Measurements from ENCODE around the gene SP100.
"Not testable (repeated sequence)": the region's sequence is repeated elsewhere in the genome, so short reads cannot be mapped to it uniquely, and the experiment has no call there.

SP100 gene

DNA sequence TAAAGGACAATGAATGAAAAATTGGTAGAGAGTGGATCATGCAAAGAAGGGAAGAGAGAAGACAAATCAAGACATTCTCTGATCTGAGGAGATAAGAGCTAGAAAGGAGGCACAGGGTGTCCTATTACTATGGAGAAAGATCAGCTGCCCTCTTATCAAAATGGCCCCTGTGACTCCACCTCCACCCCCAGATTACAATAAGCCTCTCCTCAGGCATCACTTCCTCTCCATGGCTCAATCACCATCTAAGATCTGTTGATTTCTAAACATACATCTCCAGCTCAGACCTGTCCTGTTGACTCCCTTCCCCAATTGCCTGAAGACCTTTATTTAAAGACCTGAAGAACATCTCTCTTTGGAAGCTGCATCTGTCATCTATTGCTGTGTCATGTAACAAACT, 43.2 kb downstream of the SP100 start:
- DNase-seq (ENCODE audit: low spot score), result no peak

DNA sequence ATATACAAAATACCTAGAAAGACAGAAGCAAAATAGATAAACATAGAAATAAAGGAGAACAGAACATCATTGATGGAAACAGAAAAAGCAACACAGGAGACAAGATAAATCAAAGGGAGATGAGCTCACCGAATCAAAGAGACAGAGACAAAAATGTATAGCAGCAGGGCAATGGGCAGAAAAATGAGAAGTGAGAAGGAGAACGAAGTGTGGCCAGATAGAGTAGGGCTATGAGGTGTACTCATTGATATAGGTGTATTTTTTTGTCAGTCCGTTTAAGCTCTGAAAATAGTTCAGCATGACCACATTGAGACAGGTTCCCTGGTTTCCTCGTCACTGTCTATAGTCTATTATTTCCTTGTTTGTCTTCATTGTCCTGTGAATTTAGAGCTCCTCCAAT, 55.1 kb downstream of the SP100 start:
- DNase-seq (ENCODE audit: low spot score), result no peak

DNA sequence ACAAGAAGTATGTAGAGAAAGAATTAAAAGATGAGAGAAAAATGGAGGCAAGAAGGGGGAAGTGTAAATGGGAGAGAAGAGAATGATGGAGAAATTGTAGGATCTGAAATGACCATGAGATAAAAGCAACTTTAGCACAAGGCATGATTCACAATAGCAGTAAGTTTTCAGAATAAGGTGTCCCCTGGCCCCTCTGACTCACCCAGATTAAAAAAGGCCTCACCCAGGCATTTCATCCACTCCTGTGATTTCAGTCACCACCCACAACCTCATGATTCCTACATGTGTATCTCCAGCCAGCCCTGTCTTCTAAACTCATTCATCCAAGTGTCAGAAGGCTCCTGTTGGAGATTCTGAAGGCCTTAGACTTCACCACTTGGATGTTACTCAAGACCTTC, 56.6 kb downstream of the SP100 start:
- peak; percentile 53 for DNase-seq (ENCODE audit: low spot score)

DNA sequence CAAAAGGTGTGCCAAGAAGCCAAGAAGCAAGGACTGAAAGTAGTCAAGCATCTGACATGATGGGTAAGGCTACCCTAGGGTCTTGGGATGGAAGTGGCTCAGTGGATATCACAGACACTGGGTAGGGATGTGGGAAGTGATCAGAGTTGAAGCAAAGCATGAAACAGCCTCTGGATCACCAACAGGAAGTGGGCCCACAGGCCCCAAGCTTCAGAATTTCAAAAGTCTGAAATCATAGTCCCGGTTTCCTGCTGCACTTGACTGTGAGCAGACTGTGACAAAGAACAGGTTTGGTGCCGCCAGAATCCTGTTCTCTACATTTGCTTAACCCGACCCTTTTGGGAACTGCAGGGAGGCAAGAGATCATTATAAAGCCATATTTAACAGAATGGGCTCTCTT, 57.4 kb downstream of the SP100 start:
- DNase-seq (ENCODE audit: low spot score), result peak; percentile 26

DNA sequence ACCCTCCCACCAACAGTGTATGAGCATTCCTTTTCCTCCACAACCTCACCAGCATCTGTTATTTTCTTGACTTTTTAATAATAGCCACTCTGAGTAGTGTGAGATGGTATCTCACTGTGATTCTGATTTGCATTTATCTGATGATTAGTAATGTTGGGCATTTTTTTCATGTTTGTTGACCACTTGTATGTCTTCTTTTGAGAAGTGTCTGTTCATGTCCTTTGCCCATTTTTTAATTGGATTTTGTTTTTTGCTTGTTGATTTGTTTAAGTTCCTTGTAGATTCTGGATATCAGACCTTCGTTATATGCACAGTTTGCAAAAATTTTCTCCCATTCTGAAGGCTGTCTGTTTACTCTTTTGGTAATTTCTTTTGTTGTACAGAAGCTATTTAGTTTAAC, 59.1 kb downstream of the SP100 start:
- DNase-seq (ENCODE audit: low spot score), result no peak

DNA sequence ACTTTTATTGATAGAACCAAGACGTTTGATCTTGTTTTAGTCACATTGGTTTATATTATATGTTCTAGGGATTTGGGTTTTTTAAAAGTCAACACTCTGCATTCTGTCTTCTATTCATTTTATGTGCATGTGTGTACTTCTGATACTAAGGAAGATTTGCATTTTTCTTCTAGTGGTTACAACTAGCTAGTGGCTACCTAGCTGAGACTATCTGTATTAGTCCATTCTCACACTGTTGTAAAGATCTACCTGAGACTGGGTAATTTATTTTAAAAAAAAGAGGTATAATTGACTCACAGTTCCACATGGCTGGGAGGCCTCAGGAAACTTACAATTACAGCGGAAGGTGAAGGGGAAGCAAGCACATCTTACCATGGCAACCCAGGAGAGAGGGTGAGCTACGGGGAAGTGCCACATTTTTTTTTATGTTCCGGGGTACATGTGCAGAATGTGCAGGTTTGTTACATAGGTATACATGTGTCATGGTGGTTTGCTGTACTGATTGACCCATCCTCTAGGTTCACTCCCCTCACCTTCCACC, 69.9 kb downstream of the SP100 start:
- DNase-seq (ENCODE audit: low spot score), result no peak

DNA sequence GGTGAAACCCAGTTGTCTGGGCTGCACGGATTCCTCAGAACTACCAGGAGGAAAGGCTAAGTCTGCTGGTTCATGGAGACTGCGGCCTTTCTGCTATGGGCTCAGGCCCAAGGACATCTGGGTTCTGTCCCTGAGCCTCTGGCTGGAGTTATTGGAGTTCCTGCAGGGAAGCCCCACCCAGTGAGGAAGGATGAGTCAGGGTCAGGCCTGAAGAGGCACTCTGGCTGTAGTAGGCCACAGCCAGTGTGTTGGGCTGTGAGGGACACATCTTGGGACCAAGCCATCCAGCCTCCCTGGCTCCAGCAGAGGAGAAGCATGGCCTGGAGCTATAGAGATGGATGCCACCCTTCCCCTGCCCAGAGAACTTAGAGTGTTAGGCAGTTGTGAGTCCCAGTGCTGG, 75.2 kb downstream of the SP100 start:
- not testable (repeated sequence) for DNase-seq (ENCODE audit: low spot score)

DNA sequence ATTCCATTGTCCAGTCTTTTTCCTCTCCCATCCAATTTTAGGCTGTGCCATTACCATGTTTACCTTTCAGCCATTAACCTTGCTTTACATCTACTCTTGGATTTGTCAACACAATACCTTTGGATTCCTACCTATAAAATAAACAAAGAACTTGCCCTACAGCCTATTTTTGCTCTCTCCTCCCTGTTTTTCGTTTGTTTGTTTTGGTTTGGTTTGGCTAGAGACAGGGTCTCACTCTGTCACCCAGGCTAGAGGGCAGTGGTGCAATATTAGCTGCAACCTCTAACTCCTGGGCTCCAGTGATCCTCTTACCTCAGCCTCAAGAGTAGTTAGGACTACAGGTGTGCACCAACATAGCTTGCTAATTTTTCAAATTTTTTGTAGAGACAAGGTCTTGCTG, 76.1 kb downstream of the SP100 start:
- DNase-seq (ENCODE audit: low spot score), result no peak

DNA sequence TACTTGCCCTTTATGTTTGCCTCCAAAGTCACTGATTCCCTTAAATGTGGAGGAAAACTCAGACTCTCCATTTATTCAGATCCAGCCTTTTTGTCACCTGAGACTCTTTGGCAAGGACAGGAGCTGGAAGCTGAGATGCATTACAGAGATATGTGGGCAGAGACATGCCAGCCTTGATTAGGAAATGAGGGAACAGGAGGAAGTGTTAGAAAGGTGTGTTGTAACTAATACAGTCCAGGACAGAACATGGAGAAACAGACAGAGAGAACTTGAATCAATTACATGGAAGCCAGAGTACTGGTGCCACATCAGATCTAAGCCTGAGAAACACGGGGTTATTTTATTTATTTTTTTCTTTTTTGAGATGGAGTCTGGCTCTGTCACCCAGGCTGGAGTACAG, 79.0 kb downstream of the SP100 start:
- no peak for DNase-seq (ENCODE audit: low spot score)

DNA sequence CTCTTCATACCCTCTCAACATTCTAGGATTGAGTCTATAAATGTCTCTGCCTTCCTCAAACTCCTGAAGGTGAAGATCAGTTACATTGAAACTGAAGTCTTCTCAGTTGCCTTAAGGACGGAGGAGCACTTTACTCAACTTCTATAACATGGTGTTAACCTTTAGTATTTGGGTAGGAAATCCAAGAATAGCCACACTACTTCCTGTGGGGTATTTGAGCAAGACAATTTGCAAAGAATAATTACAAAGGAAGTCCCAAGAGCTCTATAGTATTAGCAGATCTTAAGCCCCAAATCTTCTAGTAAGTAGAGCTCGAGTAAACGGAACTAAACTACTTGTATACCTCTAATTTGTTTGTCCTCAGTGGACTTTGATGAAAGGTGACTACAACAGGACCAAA, 80.9 kb downstream of the SP100 start:
- peak; percentile 19 for DNase-seq (ENCODE audit: low spot score)

DNA sequence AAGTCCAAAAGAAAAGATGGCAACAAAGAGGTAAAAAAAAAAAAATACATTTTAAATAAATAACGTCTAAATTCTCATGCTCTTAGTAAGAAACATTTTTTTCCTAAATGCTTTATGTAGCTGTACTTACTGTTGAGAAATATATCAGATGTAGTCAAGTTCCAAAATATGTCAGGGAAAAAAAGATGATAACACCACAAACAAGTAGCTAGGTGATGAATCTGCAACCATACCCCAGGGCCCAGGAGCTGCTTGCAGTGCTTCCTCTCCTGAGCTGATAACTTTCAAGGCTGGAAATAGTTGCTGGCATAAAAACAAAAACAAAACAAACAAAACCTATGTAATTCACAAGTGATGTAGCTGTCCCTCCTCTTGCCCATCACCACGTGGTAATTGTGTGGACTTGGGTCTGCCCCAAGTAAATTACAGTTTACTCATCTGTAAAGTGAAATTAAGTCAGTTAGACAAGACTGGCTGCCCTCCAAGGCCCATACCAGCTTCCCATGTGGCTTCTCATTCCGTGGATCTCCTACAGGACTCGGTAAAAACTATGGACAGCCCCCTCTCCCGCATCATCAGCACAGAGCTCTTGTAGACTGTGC, 82.6 kb downstream of the SP100 start:
- no peak for DNase-seq (ENCODE audit: low spot score)

DNA sequence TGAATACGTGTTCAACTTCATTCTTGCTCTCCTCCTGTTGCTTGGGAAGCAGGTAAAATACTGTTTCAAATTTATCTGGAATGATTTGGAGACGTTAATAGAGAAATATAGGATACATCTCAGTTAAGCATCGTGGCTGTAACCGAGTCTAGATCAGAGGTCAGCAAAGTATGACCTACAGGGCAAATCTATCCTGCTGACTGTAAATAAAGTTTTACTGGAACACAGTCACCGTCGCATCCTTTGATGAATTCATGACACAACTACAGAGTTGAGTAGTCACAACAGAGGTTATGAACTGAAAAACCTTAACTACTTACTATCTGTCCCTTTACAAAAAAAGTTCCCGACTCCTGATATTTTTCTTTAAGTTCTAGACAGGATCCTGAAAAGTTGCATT, 86.6 kb downstream of the SP100 start:
- DNase-seq (ENCODE audit: low spot score), result no peak

DNA sequence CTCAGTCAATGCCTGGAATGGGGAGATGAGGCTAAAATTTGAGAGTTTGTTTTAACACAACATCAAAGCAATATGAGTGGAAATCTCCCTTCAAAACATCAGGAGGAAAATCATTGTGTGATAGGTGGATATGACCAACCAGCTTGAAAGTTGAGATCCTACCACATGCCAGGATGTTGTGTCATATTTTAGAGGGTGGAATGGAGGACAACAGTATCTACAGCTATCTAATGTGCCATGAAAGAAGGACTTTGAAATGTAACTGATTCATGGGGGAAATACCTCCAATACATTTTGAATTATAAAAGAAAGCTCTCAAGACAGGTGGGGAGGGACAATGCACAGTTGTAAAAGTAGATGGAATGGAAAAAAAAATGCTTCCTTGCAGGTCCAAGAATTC, 87.8 kb downstream of the SP100 start:
- DNase-seq (ENCODE audit: low spot score), result no peak

DNA sequence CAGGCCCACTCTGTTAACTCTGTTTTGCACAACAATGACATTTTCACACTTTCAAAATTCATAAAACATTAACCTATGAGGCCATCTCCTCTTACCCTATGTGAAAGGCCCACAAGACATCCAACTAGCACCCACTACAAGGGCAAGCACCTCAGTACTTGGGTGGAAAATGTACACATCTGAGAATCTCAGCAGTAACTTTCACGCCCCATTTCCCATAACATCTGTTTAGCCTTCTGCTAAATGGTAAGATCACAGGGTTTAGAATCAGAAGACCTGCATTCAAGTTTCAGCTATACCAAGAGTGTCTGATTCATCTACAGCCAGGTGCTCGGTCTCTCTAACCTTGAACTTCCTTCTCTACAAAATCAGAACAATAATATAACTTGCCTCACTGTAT, 89.2 kb downstream of the SP100 start:
- DNase-seq (ENCODE audit: low spot score), result no peak

DNA sequence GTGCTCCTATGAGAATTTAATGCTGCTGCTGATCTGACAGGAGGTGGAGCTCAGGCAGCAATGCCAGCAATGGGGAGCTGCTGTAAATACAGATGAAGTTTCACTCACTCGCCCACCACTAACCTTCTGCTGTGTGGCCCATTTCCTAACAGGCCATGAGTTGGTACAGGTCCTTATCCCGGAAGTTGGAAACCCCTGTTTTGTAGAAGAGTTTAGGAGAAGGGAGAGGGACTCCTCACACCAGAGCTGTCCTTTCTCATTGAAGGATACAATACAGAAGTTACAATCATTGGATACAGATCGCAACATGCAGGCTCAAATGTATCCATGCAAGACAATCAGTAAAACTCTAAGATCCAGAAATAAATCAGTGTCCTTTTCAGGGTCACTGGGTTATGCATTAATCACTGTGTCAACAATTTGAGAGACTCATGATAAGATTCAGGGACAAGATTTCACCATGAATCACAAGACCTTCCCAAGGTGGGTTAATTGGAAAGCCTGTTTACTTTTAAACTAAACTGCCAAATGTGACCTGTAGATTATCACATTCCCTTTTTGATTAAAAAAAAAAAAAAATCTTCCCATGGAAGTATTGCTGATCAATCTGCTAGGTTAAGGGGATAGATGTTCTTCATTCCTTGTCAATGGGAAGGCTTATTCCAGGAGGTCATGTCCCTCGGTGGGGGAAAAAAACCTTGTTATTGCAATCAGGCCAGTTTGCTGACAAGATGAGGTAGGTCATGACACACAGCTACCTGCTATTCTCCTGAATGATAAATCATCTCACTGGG, 97.2 kb downstream of the SP100 start:
- DNase-seq (ENCODE audit: low spot score), result no peak

DNA sequence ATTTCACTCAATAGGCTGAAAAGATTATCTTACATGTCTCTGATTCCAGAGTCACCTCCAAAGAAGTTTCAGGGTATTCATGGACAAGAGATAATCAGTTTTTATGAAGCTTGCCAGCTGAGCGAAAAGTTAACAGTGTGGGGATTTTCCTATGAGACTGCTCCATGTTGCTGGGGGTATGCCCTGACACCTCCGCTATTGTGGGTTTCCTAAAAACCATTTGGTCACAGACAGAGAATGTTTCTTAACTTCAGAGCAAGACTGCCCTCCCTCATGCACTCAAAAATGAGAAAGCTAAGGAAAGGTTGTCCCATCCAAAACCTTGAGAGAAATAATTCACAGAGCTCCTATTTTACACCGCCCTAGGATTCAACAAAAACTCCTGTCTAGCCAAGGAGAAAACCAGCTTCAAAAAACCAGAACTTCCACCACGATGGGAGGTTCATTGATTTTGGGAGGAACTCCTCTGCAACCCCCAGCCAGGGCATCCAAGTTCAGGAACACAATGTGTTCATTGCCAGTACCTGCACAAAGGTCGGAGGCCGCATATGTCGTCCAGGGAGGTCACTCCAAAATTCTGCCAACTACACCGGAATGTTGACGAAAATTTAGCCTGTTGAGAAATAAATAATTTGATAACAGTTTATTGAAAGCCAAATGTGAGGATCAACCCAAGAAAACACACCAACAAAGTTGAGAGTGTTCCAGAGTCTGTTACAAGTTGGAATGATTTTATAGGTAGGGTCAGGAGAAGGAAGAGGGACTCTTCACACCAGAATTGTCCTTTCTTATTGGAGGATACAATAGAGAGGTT, 104.3 kb downstream of the SP100 start:
- DNase-seq (ENCODE audit: low spot score), result no peak

DNA sequence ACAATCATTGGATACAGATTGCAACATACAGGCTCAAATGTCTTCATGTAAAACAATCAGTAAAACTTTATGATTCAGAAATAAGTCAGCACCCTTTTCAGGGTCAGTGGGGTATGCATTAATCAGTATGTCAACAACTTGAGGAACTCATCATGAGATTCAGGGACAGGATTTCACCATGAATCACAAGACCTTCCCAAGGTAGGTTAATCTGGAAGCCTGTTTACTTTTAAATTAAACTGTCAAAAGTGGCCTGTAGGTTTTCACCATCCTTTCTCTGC, 104.8 kb downstream of the SP100 start:
- no peak for DNase-seq (ENCODE audit: low spot score)

DNA sequence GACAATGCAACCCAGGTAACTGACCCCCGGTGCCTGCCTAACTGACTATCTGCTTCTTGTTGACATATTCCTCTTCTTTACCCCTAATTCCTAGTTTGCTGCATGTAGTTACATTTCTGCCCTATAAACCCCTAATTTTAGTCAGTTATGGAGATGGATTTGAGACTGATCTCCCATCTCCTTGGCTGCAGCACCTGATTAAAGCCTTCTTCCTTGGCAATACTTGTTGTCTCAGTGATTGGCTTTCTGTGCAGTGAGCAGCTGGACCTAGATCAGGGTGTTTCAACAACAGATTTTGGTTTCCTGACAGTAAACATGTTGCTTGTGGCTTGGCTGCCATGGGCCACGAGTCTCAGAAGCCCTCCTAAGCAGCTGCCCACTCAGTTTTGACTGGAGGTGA, 105.4 kb downstream of the SP100 start:
- DNase-seq (ENCODE audit: low spot score), result no peak

DNA sequence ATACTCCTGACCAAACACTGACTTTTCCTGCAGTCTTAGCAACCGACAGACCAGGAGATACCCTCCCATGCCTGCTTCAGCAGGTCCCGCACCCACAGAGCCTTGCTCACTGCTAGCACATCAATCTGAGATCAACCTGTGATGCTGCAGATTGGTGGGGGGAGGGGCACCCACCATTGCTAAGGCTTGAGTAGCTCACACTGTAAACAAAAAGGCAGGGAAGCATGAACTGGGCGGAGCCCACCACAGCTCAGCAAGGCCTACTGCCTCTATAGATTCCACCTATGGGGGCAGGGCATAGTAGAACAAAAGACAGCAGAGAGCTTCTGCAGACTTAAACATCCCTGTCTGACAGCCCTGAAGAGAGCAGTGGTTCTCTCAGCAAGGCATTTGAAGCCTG, 109.7 kb downstream of the SP100 start:
- no peak for DNase-seq (ENCODE audit: low spot score)

DNA sequence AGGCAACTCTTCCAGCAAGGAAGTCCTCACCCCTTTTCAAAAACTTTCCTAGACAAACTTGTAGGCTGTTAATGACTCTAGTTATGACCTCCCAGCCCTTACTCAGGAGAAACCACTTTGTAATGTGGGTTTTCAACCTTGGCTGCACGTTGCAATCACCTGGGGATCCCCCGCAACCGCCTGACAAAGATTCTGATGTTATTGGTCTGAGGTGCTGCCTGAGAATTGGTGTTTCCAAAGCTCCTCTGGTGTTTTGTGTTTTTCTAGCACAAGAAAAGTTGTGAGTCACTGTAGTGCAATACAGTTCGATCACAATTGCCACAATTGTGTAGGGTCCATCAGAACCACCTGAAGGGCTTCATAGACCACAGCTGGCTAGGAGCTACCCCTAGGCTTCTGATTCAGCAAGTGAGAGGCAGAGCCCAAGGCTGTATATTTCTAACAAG, 121.6 kb downstream of the SP100 start:
- DNase-seq (ENCODE audit: low spot score), result no peak

DNA sequence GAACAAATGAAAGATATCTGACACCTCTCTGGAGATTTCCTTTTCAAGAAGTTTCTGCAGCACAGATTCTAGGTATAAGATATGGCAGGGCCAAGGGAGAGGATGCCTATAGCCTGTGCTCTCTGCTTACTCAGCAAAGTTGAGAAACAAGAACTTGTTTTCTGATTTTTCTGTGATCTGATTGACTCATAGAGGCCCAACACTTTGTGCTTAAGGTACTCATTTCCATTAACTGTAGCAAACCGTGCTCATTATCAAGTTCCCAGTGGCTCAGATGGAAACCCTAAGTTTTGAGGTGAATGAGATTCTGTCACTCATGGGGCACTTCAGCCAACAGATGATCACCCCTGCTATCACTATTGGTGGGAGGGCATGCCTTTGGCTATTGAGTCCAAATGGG, 124.3 kb downstream of the SP100 start:
- DNase-seq (ENCODE audit: low spot score), result no peak

DNA sequence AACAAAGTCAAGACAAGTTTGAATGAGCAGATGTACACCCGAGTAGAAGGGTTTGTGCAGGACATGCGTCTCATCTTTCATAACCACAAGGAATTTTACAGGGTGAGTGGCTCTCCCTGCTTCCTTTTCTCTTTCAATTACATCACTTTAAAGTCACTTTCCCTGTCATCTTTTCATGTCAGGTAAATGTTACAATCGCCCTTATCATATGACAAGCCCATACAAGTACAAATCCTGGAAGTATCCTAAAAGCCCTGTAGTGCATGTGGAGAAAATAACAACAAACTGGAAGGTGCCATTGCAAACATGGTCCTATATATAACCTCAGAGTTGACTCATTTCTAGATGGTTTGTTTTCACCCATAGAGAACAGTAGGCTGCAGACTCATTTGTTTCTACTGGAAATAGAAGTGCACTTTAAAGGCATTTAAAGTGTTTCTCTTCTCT, 126.0 kb downstream of the SP100 start:
- DNase-seq (ENCODE audit: low spot score), result no peak

DNA sequence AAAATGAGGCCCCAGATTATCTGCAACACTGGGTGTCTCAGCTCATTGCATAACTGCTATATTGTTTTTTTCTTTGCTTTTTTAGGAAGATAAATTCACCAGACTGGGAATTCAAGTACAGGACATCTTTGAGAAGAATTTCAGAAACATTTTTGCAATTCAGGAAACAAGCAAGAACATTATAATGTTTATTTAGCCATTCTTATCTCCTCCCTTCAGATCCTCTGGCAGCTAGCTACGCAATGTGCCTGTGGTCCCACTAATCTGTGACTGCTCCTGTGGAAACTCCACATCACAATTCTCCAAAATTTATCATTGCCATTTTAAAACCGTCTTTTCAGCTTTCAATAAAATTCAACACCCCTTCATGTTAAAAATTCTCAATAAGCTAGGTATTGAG, 126.8 kb downstream of the SP100 start:
- DNase-seq (ENCODE audit: low spot score), result no peak
